Stimulated activated CD8-positive, alpha-beta memory T cell treated with anti-CD3 and anti-CD28 coated beads, Interleukin-2, amount 100 ng/mL, for 1 hour (primary cell): ENCODE data around the gene CCSAP.
"Not testable (repeated sequence)": the region's sequence is repeated elsewhere in the genome, so short reads cannot be mapped to it uniquely, and the experiment has no call there.

Experiments
- DNase-seq, 2 donors: peaks; one replicate each; pipeline ENCODE4 v3.0.0-alpha.2; 2020; ENCODE audit warnings: low read depth in 2 of 2

Gene CCSAP

GRCh38 chr1:229342656-229343569 lies at the start of gene CCSAP:
Gene CCSAP (minus strand): TSS chr1:229343047. CDS start chr1:229342465, 582 bp downstream.
- DNase-seq: peak; percentile 39 to 56

- DNase-seq: no peak
Measured at GRCh38 chr1:229390130-229390529, 47.3 kb upstream of the CCSAP start.

- no peak for DNase-seq
Measured at GRCh38 chr1:229388897-229389580, 46.2 kb upstream of the CCSAP start.

GRCh38 chr1:229385853-229386456 lies 43.1 kb upstream of the CCSAP start:
- DNase-seq: no peak

- DNase-seq: no peak
Measured at GRCh38 chr1:229384822-229385221, 42.0 kb upstream of the CCSAP start.

GRCh38 chr1:229383961-229384360 lies 41.1 kb upstream of the CCSAP start:
- DNase-seq: no peak

- DNase-seq: no peak
Measured at GRCh38 chr1:229383188-229383587, 40.3 kb upstream of the CCSAP start.

- no peak for DNase-seq
Measured at GRCh38 chr1:229381234-229381633, 38.4 kb upstream of the CCSAP start.

GRCh38 chr1:229380536-229381160 lies 37.8 kb upstream of the CCSAP start:
- DNase-seq: no peak

GRCh38 chr1:229379846-229380245 lies 37.0 kb upstream of the CCSAP start:
- DNase-seq: no peak

GRCh38 chr1:229378586-229379367 lies 35.9 kb upstream of the CCSAP start:
- DNase-seq: no peak

GRCh38 chr1:229378035-229378434 lies 35.2 kb upstream of the CCSAP start:
- not testable (repeated sequence) for DNase-seq

- no peak for DNase-seq
Measured at GRCh38 chr1:229377429-229377828, 34.6 kb upstream of the CCSAP start.

GRCh38 chr1:229376521-229376920 lies 33.7 kb upstream of the CCSAP start:
- no peak for DNase-seq

- no peak for DNase-seq
Measured at GRCh38 chr1:229374485-229374884, 31.6 kb upstream of the CCSAP start.

GRCh38 chr1:229373395-229373794 lies 30.5 kb upstream of the CCSAP start:
- no peak for DNase-seq

GRCh38 chr1:229372251-229372650 lies 29.4 kb upstream of the CCSAP start:
- no peak for DNase-seq

- DNase-seq: no peak
Measured at GRCh38 chr1:229371624-229372023, 28.8 kb upstream of the CCSAP start.

GRCh38 chr1:229370601-229371021 lies 27.8 kb upstream of the CCSAP start:
- no peak for DNase-seq

GRCh38 chr1:229368347-229368746 lies 25.5 kb upstream of the CCSAP start:
- no peak for DNase-seq

GRCh38 chr1:229365569-229365968 lies 22.7 kb upstream of the CCSAP start:
- no peak for DNase-seq
